ENCODE measurements around the gene P2RX3. TPM values are rescaled to one million over a fixed set of nuclear protein-coding genes. Genes with fewer than 3 reads are reported as not detected.

P2RX3 gene
- total and polyA plus RNA-seq, 2 experiments from 2014 or later: 0.15 to 0.35 TPM

GRCh38 chr11:57344826-57345225 is 6.7 kb downstream of the P2RX3 start:
- no peaks in the 10 kb centered on the region for H3K9me3 Mint-ChIP-seq
- Histone ChIP-seq H3K4me2 (no peak overlapping the region), H2AFZ (peak overlapping the region; percentile 98), H3K4me3 (no peak overlapping the region), H3K4me1 (ENCODE audit: insufficient read depth) (peaks cover 35% of the 10 kb centered on the region), H3K36me3 (ENCODE audit: insufficient read depth) (no peaks in the 10 kb centered on the region), H3K27me3 (ENCODE audit: insufficient read depth) (peaks cover 4% of the 10 kb centered on the region; the same call in 1 of the 2 replicates), H3K9me2 (ENCODE audit: insufficient read depth) (no peaks in the 10 kb centered on the region), H3K27ac (ENCODE audit: low read depth) (no peak overlapping the region), H3K79me2 (replicated peaks; ENCODE audit: insufficient read depth) (no peaks in the 10 kb centered on the region), H4K20me1 (replicated peaks; ENCODE audit: insufficient read depth) (no peaks in the 10 kb centered on the region), H3F3A (replicated peaks; ENCODE audit: low read depth) (0 out of 2 replicates have a peak, but pooled peaks cover 3% of the 10 kb centered on the region)
- ATAC-seq (no peak), DNase-seq (ENCODE audit: low spot score) (no peak)
- H3K27me3 Mint-ChIP-seq (ENCODE audit: insufficient read depth, low read depth, poor library complexity): peaks cover 28% of the 10 kb centered on the region
- H3K4me1 Mint-ChIP-seq: peaks cover 43% of the 10 kb centered on the region
- no peaks in the 10 kb centered on the region; the same call in 2 of the 3 replicates for H3K36me3 Mint-ChIP-seq (ENCODE audit: low read depth)
- no peak for TF ChIP-seq ZNF331 (CRISPR knock-in tag; IDR thresholded peaks at IDR 0.05; ENCODE audit: low read depth)
- TF ChIP-seq ETS1 (IDR thresholded peaks at IDR 0.05): no peak
- TF ChIP-seq CTCF (conservative IDR thresholded peaks at IDR 0.05; ENCODE audit: low read depth in 2 of 2): peak in 1 of 2 experiments; percentile 22; a peak in 1 of 4 replicates
- H3K27ac Mint-ChIP-seq: no peak overlapping the region
- no peak overlapping the region for H3K4me3 Mint-ChIP-seq

- TF ChIP-seq ETS1 (IDR thresholded peaks at IDR 0.05) (no peak), CTCF (conservative IDR thresholded peaks at IDR 0.05; ENCODE audit: low read depth in 2 of 2) (peak; percentile 63 to 83), REST (IDR thresholded peaks at IDR 0.05; ENCODE audit: unreplicated experiment) (no peak), CREB1 (CRISPR knock-in tag; IDR thresholded peaks at IDR 0.05; ENCODE audit: low read depth) (no peak), EZH2 (IDR thresholded peaks at IDR 0.05; ENCODE audit: low read depth, unreplicated experiment) (no peak)
- Mint-ChIP-seq H3K36me3 (ENCODE audit: low read depth) (no peaks in the 10 kb centered on the region; the same call in 2 of the 3 replicates), H3K4me3 (no peak overlapping the region; the same call in 2 of the 3 replicates), H3K9me3 (no peaks in the 10 kb centered on the region), H3K27ac (no peak overlapping the region), H3K4me1 (peaks cover 39% of the 10 kb centered on the region), H3K27me3 (ENCODE audit: insufficient read depth, low read depth, poor library complexity) (peaks cover 29% of the 10 kb centered on the region)
- H3K9me2 ChIP-seq (ENCODE audit: insufficient read depth): no peaks in the 10 kb centered on the region
- peaks cover 4% of the 10 kb centered on the region; the same call in 1 of the 2 replicates for H3K27me3 ChIP-seq (ENCODE audit: insufficient read depth)
- peak overlapping the region; percentile 74 for H3K4me2 ChIP-seq
- H3K27ac ChIP-seq (ENCODE audit: low read depth): no peak overlapping the region
- H3K4me3 ChIP-seq: peak overlapping the region; percentile 43; the same call in 1 of the 2 replicates
- peak; percentile 97 for DNase-seq (ENCODE audit: low spot score)
- peaks cover 26% of the 10 kb centered on the region for H3K4me1 ChIP-seq (ENCODE audit: insufficient read depth)
- H3K36me3 ChIP-seq (ENCODE audit: insufficient read depth): no peaks in the 10 kb centered on the region
- H4K20me1 ChIP-seq (replicated peaks; ENCODE audit: insufficient read depth): no peaks in the 10 kb centered on the region
- ATAC-seq: peak; percentile 63
- H2AFZ ChIP-seq: peak overlapping the region; percentile 98
- no peaks in the 10 kb centered on the region for H3K79me2 ChIP-seq (replicated peaks; ENCODE audit: insufficient read depth)
- 0 out of 2 replicates have a peak, but pooled peaks cover 3% of the 10 kb centered on the region for H3F3A ChIP-seq (replicated peaks; ENCODE audit: low read depth)
Measured at GRCh38 chr11:57345555-57346211, 7.5 kb downstream of the P2RX3 start.
